ENCODE results near the gene TRIM77. TPM values are rescaled to one million over a fixed set of nuclear protein-coding genes. Genes with fewer than 3 reads are reported as not detected.
"Not testable (repeated sequence)": the region's sequence is repeated elsewhere in the genome, so short reads cannot be mapped to it uniquely, and the experiment has no call there.

TRIM77 gene
- total and polyA plus RNA-seq, 12 donors = not detected

DNA sequence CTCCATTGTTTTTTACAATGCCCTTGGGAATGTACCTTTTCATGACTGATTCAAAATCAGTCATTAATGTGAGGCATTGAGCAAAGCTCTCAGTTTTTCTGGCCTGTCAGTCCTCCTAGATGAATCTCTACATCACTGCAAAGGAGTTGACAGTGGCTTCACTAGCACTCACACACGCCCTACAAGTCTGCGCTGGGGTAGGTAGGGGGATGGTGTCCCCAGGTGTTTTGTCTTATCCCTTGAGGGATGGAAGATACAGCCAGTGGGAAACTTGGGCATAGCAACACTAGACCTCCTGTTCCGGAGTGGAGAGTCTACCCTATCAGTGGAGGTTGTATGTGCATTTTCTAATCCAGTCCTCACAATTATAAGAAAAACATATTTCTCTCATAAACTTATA is 27.0 kb downstream of the TRIM77 start:
- intact Hi-C loops (cut with DNase I) = no loop called here
- no peaks in the 10 kb centered on the region for H3K4me1 ChIP-seq (replicated peaks in 1 of 2)
- no peaks in the 10 kb centered on the region for H3K36me3 ChIP-seq (replicated peaks in 1 of 2)
- TF ChIP-seq, protein P1, sequence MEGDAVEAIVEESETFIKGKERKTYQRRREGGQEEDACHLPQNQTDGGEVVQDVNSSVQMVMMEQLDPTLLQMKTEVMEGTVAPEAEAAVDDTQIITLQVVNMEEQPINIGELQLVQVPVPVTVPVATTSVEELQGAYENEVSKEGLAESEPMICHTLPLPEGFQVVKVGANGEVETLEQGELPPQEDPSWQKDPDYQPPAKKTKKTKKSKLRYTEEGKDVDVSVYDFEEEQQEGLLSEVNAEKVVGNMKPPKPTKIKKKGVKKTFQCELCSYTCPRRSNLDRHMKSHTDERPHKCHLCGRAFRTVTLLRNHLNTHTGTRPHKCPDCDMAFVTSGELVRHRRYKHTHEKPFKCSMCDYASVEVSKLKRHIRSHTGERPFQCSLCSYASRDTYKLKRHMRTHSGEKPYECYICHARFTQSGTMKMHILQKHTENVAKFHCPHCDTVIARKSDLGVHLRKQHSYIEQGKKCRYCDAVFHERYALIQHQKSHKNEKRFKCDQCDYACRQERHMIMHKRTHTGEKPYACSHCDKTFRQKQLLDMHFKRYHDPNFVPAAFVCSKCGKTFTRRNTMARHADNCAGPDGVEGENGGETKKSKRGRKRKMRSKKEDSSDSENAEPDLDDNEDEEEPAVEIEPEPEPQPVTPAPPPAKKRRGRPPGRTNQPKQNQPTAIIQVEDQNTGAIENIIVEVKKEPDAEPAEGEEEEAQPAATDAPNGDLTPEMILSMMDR (IDR thresholded peaks at IDR 0.05) = no peak
- TF ChIP-seq POLR2A (IDR thresholded peaks at IDR 0.05) = no peak
- 83 to 91% (median 89%) methylated on average over 3 of the region's 3 CpGs for WGBS, 4 donors
- DNase-seq = no peak
- H3K9me3 ChIP-seq (replicated peaks in 1 of 3) = no peaks in the 10 kb centered on the region
- no peak overlapping the region for H3K4me3 ChIP-seq
- no peak overlapping the region for H3K27ac ChIP-seq
- H3K27me3 ChIP-seq = no peaks in the 10 kb centered on the region

DNA sequence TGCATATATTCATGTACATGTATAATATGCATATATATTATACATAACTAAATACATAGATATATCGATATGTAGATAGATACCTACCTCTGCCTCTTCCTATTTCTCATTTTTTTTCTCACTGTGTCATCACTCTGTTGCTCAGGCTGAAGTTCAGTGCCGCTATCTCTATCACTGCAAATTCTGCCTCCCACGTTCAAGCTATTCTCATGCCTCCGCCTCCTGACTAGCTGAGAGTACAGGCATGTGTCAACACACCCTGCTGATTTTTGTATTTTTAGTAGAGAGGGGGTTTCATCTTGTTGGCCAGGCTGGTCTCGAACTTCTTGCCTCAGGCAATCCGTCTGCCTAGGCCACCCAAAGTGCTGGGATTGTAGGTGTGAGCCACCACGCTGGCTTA is 31.3 kb downstream of the TRIM77 start:
- DNase-seq; H3K27me3 ChIP-seq; H3K36me3 ChIP-seq (replicated peaks in 1 of 2); H3K27ac ChIP-seq; H3K4me1 ChIP-seq (replicated peaks in 1 of 2); H3K4me3 ChIP-seq; intact Hi-C loops (cut with DNase I); H3K9me3 ChIP-seq (replicated peaks in 1 of 3): not testable (repeated sequence)
- 82 to 90% (median 85%) methylated on average over 7 of the region's 7 CpGs for WGBS, 4 donors

DNA sequence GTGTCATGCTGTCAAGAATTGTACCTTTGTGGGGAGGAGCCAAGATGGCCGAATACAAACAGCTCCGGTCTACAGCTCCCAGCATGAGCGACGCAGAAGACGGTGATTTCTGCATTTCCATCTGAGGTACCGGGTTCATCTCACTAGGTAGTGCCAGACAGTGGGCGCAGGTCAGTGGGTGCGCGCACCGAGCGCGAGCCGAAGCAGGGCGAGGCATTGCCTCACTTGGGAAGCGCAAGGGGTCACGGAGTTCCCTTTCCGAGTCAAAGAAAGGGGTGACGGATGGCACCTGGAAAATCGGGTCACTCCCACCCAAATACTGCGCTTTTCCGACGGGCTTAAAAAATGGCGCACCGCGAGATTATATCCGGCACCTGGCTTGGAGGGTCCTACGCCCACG is 34.1 kb downstream of the TRIM77 start:
- H3K4me1 ChIP-seq (replicated peaks in 1 of 2); H3K4me3 ChIP-seq; H3K36me3 ChIP-seq (replicated peaks in 1 of 2); H3K9me3 ChIP-seq (replicated peaks in 1 of 3); H3K27ac ChIP-seq; H3K27me3 ChIP-seq; DNase-seq; intact Hi-C loops (cut with DNase I): not testable (repeated sequence)
- WGBS, 4 donors = 93 to 96% (median 93%) methylated on average over 20 to 28 of the region's 28 CpGs

DNA sequence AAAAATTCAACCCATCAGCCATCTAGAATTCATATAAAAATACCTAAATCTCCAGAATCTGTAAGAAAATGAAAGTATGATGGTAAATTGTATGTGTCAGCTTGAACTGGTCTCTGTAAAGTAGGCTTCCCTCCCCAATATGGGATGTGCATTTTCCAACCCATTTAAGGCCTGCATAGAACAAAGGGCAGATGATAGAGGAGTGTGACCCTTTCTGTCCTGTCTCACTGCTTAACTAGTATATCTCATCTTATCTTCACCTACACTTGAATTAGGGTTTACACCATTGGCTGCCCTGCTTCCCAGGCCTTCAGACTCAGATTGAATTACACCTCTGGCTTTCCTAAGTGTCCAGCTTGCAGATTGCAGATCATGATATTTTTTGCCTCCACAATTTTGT is 40.7 kb downstream of the TRIM77 start:
- H3K4me3 ChIP-seq; intact Hi-C loops (cut with DNase I); H3K9me3 ChIP-seq (replicated peaks in 1 of 3); H3K27ac ChIP-seq; H3K36me3 ChIP-seq (replicated peaks in 1 of 2); DNase-seq; H3K27me3 ChIP-seq; H3K4me1 ChIP-seq (replicated peaks in 1 of 2): not testable (repeated sequence)

Small RNA genes within 50 kb of the gene (small RNA-seq; reads per million reads assigned to genes)
- 0 reads per million in 2 donors for gene AP003122.3

Other genes starting within 250 kb of the TRIM77 start
- 1 to 10 TPM in 2 of 9 donors, under 1 TPM in 6, not detected in 1; 0.14 to 8.8 (median 0.59) TPM for gene NOX4, start 218.9 kb upstream of the TRIM77 start, total RNA-seq
- 1 to 10 TPM in 2 of 3 donors, under 1 TPM in 1; 0.81 to 1.3 (median 1.2) TPM for gene NOX4, start 218.9 kb upstream of the TRIM77 start, polyA plus RNA-seq
- gene TRIM49, start 98.3 kb downstream of the TRIM77 start, total RNA-seq = not detected
- gene TRIM49, start 98.3 kb downstream of the TRIM77 start, polyA plus RNA-seq = not detected
- gene TRIM64B, start 168.2 kb downstream of the TRIM77 start, total RNA-seq = not detected
- gene TRIM64B, start 168.2 kb downstream of the TRIM77 start, polyA plus RNA-seq = not detected
- not detected for gene TRIM49D1, start 211.9 kb downstream of the TRIM77 start, total RNA-seq
- gene TRIM49D1, start 211.9 kb downstream of the TRIM77 start, polyA plus RNA-seq = not detected
- not detected for gene TRIM49D2, start 213.8 kb downstream of the TRIM77 start, total RNA-seq
- gene TRIM49D2, start 213.8 kb downstream of the TRIM77 start, polyA plus RNA-seq = not detected